Inflammatory macrophage (primary cell): ENCODE results near the gene METRN.

Experiments
- DNase-seq, 2 donors: peaks; one replicate each; pipeline ENCODE4 v3.0.0-alpha.2; 2020 to 2022

The METRN gene

DNA sequence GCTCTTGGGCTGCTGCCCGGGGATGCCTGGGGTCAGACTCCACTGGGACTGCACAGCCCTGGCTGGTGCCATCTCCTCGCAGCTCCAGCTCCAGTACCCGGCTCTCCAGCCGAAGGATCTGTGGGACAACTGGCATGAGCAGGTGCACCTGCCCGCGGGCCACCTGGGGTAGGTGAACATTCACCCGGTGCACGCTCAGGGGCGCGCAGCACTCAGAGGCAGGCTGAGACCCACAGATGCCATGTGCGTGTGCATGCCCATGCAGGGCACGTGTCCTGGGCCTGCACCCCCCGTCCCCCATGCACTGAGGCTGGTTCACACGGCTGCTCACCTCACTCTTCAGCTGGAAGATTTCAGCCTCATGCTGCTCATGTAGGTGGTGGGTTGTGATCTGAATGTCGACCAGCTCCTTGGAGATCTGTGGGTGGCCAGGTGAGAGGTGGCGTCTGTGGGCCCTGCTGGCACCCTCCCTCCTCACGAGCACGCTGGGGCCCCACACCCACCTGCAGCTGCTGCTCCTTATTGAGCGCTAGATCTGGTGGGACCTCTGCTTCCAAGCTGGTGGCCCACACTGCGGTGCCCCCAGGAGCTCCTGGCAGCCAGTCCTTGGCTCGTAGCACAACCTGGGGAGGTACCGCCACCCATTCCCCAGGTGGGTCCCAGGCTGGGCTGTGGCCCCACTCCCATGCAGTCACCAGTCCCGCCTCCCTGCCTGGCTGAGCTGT, 10.7 kb downstream of the METRN start:
- DNase-seq = no peak

DNA sequence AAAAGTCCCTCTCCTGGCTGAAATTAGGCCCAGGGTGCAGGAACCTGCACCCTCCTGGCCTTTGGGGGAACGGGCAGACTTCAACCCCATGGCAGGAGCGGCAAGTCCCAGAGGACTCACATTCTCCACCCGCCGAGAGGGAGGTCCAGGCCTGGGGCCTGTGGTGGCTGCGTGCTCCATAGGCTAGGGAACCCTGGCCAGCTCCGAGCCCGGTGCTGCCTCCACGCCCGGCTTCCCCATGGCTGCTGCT, 11.2 kb downstream of the METRN start:
- DNase-seq = no peak

DNA sequence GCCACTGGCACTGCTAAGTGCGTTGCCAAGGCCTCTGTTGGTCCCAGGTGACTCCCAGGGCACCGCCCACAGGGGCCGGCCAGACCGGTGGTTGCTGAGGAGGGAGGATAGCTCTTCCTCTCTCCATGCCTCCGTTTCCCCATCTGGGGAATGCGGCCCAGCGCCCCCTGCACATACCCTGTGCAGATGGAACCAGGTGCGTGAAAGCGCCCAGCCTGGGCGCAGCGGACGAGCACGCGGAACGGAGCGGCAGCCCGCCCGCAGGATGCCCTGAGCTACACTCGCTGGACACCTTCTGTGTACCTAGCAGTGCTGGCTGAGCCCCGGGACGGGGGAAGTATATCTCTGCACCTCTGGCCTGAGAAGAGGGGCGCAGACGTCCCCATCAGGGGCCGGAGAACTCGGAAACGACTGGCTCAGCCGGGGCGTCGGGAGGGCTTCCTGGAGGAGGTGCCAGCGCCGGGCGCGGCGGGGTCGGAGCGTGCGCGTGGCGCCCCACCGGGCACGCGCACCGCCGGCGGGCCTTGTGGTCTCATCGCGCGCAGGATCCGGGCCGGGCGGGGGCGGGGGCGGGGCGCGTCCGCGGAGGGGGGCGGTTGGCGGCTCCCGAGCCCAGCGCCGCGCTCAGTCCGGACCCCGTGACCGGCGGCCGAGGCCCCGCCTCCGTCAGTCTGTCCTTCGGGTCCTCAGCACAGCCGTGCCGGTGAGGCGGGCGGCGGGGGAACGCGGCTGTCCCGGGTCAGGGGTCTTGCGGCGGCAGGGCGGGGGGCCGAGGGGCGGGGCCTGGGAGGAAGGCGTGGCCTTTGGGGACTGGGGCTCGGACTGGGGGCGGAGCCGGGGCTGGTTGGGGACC, 11.7 kb downstream of the METRN start, which contains the start of the genes CCDC78 and HAGHL:
TSS of gene CCDC78 (minus strand) at position 6 of the 853 bp plus-strand sequence. CDS start 76 bp downstream, outside the sequence.
TSS of gene HAGHL (plus strand) at position 669 of the 853 bp plus-strand sequence. CDS start 404 bp downstream, outside the sequence.
- DNase-seq = peak; percentile 45 to 73

DNA sequence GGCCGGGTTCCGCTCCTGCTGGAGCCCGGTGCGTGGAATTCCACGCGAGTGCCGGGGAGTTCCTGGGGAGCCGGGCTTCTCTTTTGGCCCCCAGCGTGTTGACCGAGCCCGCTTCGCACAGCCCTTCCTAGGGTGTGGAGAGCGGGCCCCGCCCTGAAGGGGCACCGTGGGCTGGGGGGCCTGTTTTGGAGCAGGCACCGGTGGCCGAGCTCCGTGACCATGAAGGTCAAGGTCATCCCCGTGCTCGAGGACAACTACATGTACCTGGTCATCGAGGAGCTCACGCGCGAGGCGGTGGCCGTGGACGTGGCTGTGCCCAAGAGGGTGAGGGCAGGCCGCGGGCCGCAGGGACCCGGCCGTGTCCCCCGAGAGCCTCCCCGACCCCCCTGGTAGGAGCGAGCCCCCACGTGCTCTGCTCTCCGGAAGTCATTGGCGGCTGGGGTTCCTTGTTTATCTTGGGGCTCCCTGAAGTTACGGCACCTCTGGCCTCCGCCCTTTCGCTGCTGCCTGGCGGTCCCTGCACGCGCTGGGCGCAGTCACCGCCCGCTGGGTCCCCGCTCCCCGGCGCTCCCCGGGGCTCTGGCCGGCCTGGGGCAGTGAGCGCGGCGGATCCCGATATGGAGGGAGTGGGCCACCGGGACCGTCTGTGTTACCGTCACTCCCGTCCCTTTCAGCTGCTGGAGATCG, 12.5 kb downstream of the METRN start:
- DNase-seq = peak; percentile 37 to 69

DNA sequence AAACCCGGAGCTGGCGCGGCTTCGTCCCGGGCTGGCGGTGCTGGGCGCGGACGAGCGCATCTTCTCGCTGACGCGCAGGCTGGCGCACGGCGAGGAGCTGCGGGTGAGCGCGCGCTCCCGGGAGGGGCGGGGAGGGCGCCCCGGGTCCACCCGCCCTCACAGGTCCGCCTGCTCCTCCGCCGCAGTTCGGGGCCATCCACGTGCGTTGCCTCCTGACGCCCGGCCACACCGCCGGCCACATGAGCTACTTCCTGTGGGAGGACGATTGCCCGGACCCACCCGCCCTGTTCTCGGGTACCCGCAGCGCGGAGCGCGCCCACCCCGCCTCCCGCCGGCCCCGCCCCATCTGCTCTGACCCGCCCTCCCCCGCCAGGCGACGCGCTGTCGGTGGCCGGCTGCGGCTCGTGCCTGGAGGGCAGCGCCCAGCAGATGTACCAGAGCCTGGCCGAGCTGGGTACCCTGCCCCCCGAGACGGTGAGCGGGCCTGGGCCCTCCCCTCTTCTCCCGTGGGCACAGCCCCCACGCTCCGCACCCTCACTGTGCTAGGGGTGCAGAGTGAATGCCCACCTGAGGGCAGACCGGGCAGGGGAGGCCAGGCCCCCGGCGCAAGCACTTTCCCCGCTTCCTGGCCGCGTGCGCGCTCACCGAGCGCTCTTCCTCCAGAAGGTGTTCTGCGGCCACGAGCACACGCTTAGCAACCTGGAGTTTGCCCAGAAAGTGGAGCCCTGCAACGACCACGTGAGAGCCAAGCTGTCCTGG, 13.4 kb downstream of the METRN start:
- peak; percentile 66 to 90 for DNase-seq

DNA sequence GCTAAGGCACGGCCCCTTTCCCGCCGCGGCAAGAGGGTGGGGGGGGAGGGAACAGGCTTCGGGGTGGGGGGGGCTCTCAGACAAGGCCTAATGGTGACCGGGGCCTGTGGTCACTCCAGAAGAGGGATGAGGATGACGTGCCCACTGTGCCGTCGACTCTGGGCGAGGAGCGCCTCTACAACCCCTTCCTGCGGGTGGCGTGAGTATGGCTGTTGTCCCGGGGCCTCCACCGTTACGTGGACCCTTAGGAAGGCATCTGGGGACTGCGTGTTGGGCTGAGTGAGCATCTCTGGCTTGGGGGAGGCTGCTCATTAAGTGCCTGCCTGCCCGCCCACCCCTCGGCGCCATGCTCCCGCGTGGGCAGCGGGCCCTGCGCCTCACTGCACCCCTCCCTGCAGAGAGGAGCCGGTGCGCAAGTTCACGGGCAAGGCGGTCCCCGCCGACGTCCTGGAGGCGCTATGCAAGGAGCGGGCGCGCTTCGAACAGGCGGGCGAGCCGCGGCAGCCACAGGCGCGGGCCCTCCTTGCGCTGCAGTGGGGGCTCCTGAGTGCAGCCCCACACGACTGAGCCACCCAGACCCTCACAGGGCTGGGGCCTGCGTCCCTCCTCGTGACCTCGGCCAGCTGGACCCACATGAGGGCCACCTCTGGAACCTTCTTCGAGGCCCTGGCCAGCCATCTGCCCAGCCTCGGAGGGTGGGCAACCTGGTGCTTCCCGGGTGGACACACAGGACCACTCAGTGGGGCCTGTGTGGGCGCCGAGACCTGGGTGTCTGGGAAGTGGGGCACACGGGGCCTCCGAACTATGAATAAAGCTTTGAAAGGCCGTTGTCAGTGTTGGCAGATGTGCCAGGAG, 14.2 kb downstream of the METRN start:
- DNase-seq = no peak

DNA sequence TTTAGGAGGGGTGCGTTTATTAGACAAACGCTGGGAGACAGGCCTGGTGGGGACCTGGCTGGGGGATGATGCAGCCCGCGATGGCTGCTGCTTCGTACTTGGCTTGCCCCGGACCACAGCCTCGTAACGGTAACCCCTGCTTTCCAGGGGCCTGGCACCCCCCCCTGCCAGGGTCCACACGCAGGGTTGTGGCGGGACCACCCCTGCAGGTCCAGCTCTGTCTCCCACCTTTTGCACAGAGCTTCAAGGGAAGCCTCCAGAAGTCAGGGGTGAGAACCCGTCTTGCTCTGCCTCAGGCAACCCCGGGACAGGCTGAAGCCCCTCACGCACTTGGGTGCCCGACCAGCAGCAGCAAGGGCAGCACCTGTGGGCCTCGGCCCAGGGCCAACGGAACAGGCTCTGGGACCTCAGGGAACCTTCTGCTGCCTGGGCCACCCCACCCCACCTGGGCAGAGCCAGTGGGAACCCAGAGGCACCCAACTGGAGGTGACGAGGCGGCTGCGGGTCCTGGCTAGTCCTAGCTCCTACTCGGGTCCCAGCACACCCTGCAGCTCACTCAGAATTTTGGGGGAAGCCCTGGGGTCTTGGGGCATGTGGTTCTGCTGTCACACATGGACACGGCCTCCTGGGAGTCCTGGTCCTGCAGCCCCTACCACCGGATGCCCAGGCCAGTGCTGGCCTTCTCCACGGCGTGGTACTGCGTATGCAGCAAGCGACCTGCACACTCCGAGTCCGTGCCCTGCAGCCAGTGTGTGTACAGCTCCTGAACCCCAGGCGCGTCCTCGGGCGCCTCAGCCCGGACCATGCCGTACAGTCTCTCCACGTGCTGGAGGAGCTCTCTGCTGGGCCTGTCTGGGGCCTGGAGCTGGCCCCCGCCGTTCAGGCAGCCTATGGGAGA, 15.1 kb downstream of the METRN start:
- no peak for DNase-seq

DNA sequence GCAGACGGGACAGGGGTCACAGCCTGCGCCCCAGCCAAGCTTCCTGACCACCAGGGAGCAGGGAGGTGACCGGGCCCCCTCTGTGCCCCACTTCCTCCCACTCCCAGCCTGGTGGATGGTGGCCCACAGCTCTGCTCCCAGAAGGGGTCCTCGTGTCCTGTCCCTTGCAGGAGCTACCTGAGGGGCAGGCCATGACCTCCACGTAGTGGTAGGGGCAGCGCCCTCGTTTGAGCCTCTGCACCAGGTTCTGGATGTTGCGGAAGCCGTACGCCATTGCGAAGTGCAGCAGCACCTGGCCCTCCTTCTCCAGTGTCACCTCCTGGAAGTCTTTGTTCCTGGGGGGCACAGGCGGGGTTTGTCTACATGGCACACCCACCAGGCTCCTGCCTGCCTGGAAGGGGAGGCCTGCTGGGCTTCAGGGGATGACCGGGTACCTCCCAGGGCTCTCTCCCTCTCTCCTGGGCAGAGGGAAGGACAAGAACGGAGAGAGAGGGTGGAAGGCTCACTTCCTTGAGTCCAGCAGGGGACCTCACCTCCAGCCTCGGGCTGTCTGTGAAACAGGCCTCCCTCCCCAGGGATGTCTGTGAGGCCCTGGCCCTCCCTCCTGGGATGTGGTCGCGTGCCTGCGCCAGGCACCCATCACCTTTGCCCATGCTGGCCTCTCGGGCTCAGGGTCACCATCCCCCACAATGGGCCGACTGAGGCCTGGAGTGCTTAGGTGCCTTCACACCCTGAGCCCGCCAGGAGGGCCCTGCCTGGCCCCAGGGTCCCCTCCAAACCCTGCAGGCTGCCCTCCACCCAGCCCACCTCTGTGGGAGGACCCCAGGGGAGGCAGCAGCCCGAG, 16.0 kb downstream of the METRN start:
- DNase-seq = no peak

DNA sequence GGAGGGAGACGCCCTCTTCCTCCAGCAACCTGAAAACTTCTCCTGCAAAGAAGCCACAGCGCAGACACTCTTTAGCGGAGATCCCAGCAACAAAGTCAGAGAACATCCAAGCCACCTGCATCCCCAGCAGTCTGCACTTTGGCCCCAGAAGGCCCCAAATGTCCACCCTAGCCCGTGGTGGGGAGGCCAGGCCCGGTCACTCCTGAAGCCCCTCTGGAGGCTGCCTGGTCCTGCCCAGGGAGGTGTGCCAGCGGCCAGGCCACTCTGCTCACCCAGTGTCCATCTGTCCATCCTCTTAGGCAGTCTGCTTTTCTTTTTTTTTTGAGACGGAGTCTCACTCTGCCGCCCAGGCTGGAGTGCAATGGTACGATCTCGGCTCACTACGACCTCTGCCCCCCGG, 17.4 kb downstream of the METRN start:
- no peak for DNase-seq

DNA sequence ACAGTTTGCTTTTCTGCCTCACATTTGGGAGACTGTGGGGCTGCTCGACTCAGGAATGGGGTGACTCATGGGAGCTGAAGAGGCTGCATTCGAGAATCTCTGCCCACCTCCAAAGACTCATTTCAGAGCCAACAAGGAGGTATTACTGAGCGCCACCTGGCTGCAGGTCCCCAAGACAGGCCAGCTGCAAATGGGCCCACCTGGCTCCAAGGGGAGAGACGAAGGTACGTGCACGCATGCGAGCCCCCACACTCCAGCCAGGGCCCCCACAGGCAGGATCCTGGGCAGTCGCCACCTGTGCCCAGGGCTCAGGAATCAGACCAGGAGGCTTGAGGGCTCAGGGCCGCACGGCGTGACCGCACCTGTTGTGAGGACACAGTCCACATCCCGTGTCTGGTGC, 18.0 kb downstream of the METRN start:
- no peak for DNase-seq

DNA sequence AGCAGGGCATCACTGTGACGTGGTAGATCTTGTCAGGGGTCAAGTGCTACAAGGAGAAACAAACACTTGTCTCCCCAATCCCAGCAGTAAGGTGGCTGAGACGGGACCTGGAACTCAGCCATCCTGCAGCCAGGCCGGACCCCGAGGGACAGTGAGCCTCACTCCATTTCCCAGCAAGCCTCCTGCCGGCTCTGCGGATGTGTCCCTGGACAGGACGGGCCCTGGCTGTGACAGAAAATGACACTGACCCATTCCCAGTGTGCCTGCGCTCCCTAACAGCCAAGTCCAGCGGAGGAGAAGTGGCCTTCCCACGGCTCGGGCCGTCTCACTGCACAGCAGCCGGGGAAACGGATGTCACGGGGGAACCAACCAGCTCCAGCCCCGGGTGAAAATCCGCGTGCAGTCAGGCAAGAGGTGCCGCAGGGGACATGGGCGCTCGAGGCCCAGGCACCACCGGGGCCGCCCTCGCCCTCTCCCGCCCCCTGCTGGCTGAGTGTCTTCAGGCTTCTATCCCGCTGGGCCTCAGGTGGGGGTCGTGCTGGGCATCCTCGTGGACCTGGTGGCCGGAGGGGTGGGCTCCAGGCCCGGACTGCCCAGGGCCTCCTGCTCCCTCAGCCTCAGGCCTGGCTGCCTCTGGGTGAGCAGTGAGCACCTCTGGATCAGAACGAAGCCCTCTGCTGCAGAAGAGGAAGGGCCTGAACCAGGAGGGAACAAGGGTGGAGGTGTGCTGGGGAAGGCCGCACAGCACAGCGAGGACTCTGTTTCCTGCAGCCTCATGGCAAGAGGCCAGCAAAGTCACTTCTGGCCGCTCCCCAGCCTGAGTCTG, 18.7 kb downstream of the METRN start:
- no peak for DNase-seq

DNA sequence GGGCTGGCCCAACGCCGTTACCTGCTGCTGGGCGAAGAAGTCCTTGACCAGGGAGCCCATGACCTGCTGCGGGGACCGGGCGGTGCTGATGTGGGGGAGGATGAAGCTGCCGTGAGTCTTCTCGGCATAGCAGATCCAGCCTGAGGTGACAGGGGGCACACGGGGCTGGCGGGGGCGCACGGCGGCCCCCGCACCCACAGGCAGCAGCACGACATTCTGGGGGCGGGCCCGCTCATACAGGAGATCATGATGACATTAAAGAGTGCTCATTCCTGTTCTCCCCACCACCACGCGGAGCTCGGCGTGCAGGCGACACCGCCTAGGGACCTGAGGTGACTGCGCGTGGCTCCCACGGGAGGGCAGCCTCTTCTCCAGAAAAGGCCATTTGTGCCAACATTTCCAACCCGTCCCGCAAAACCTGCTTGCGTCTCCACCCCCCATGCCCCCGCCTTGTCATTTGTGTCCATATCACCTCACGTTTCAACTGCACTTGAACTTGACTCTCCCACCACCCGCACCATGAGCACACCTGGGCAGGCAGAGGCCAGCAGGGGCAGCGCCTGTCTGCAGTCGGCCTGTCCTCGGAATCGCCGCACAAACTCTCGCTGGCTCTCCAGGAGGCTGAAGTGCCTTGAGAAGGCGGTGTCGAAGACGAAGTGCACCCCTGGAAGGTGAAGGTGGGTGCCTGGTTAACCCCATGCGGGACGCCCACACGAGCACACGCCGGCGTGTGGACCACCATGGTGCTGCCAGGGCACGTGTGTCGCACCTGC, 19.5 kb downstream of the METRN start:
- DNase-seq = no peak

DNA sequence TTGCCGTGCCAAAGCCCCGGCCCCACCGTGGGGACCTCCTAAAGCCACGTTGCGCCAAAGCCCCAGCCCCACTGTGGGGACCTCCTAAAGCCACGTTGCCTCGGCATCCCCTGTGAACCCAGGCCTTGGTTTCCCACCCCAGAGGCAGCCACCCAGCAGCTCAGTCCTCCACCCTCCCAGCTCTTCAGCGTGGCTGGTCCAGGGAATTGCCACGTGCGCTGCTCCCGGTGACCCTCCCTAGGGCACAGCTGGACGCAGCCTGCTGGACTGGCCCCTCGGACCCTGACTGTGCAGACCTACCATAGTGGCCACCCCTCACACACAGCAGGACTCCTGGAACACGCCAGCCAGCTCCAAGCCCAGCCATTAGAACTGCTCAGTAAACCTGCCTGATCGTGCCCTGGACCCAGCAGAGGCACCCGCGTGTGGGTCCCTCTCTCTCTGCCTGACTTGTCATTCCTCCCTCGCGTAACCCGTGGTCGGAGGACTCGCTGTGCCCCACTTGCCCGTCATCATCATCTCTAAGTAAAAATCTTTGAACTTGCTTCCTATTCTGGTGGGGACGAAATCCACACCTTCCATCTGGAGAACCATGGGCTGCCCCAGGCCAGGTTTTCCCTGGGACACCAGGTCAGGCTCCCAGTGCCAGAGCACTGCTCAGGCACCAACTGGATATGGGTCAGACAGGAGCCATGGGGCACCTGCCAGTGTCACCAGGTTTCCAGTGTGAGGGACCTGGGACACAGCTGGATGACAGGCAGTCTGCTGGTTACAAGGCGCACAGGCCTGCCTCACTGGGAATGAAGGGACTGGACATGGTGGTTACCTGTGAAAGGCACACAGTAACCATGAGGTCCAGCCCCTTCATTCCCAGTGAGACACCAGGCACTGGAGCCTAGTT, 20.3 kb downstream of the METRN start:
- DNase-seq = no peak

DNA sequence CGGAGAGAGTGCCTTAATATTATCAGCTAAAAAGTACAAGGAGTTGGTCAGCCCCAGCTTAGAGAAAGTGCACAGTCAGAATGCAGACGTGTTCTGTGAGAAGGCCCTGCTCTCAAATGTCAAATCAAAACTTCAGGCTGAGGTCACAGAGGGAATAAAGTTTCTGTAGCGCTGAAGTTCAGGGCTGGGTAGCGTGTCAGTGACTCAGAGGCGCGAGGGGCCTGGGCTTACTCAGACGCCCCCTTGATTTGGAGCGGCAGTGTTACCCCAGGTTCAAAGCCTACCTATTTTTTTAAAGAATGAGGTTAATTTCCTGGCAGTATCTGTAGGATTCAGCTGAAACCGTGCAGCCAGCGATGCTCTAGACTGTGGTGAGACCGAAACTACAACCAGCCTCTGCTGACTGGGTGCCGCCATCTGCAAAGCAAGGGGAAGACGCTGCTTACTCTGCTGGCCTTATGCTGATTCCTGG, 21.1 kb downstream of the METRN start:
- no peak for DNase-seq

DNA sequence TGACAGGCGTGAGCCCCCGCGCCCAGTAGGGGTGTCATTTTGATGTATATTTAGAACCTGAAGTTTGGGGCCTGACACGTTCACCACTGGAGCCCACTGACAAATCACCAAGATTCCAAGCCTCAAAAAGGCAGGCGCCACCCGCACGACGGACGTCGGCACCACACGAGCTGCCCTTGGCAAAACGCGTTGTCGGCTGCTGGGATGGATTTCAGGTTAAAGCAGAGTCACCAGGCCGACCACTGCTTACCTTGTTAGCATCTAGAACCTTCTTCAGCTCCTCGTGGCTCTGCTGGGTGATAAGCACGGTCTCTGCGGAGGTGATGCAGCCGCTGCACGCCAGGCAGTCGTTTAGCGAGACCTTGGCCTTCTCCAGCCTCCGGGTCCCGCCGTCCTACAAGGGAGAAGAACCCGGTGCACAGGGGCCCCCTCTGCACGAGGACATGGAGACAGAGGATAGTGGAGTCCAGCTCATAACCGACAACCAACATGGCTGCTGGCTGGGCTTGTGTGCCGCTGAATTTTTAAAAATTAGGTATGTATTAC, 22.1 kb downstream of the METRN start:
- DNase-seq = no peak
